K562 (cell line): ENCODE results near the gene CCNL2. TPM values are rescaled to one million over a fixed set of nuclear protein-coding genes. Genes with fewer than 3 reads are reported as not detected.
A peak's percentile ranks its signal among the peaks of the same experiment; 100 is the strongest.

Experiments
- CBFA2T3 ChIP-seq: fragments of 450-650 bp; IDR thresholded peaks from 2 replicates; pipeline ENCODE4 v1.6.1; 2017
- CHD1 ChIP-seq: fragments of 200-600 bp; sonication (generic); IDR thresholded peaks from one replicate; pipeline ENCODE4 v1.6.1; 2012; ENCODE audit warnings: mild to moderate bottlenecking, moderate library complexity, low read length, inconsistent platforms
- EP400 ChIP-seq: fragments of 450-650 bp; IDR thresholded peaks from 2 replicates; pipeline ENCODE4 v1.6.1; 2017; ENCODE audit warnings: antibody characterized with exemption, mild to moderate bottlenecking, moderate library complexity
- FOXJ3 ChIP-seq: sonication (generic); formaldehyde crosslinking; IDR thresholded peaks from 2 replicates; pipeline ENCODE4 v1.4.0; 2020; ENCODE audit warnings: mild to moderate bottlenecking, missing genetic modification reagents
- FUS ChIP-seq: fragments of 200-400 bp; formaldehyde crosslinking; optimal IDR thresholded peaks from 2 replicates; pipeline ENCODE3; 2017; ENCODE audit warnings: low read depth, low read length
- L3MBTL2 ChIP-seq: fragments of 450-650 bp; IDR thresholded peaks from 2 replicates; pipeline ENCODE4 v1.6.1; 2016; ENCODE audit warnings: mild to moderate bottlenecking, moderate library complexity
- MYNN ChIP-seq, 2 experiments: sonication (generic); formaldehyde crosslinking in 1 of 2; IDR thresholded peaks; 2 replicates each; pipeline versions ENCODE4 v1.5.0 to v1.6.1; 2016 to 2020; ENCODE audit warnings: antibody characterized with exemption in 1 of 2, missing genetic modification reagents in 1 of 2
- RBM34 ChIP-seq: fragments of 200-400 bp; formaldehyde crosslinking; IDR thresholded peaks from 2 replicates; pipeline ENCODE4 v1.6.1; 2018; ENCODE audit warnings: low read length, borderline replicate concordance; ENCODE audit not compliant: insufficient read depth
- RCOR1 ChIP-seq, 2 experiments: IDR thresholded peaks; 2 replicates each; pipeline ENCODE4 v1.6.1; 2012; ENCODE audit warnings: low read depth in 2 of 2, low read length in 2 of 2, borderline replicate concordance in 1 of 2, improper control_type of control experiment in 1 of 2
- SPI1 ChIP-seq: IDR thresholded peaks from 2 replicates; pipeline ENCODE4 v1.6.1; 2011; ENCODE audit warnings: low read depth, low read length, control low read depth, borderline replicate concordance
- TCF7 ChIP-seq: sonication (generic); IDR thresholded peaks from 2 replicates; pipeline ENCODE4 v1.6.1; 2016; ENCODE audit warnings: antibody characterized with exemption, borderline replicate concordance
- polyA plus RNA-seq, 8 experiments: library from polyadenylated mRNA; depleted of rRNA in 4 of 8; stranded (reverse) in 5 of 8; unstranded in 3 of 8; fragments of >200 nt; fragmentation: Nextera tagmentation in 2 of 8; fragmentation: Illumina TruSeq in 1 of 8; extraction: Ambion mirVana in 2 of 8; extraction: Trizol in 1 of 8; gene quantifications; 2 replicates each; pipeline versions ENCODE4 v1.2.1 to v1.2.3, GENCODE V29; 2011 to 2014; ENCODE audit warnings: inconsistent platforms in 1 of 8, missing spikeins in 1 of 8
- total RNA-seq, 7 experiments: library from RNA; depleted of rRNA in 6 of 7; stranded (reverse); fragments of >200 nt in 6 of 7; fragmentation: Illumina TruSeq in 2 of 7; extraction: Trizol in 2 of 7; gene quantifications; 2 replicates each; pipeline versions ENCODE4 v1.2.1 to v1.2.3, GENCODE V29; 2011 to 2021; ENCODE audit warnings: low replicate concordance in 1 of 7
- TF ChIP-seq, protein P1 (sequence below): fragments of 250-450 bp; sonication (Bioruptor Pico); IDR thresholded peaks from 2 replicates; pipeline ENCODE4 v1.5.0; 2021
- TF ChIP-seq, protein P2 (sequence below): fragments of 250-450 bp; sonication (Bioruptor Pico); IDR thresholded peaks from 2 replicates; pipeline ENCODE4 v1.5.0; 2021
- TF ChIP-seq, protein P3 (sequence below): sonication (generic); formaldehyde crosslinking; IDR thresholded peaks from 2 replicates; pipeline ENCODE4 v1.8.1; 2022; ENCODE audit warnings: missing genetic modification reagents
- TF ChIP-seq, protein P4 (sequence below), 3 experiments: IDR thresholded peaks in 2 of 3; conservative IDR thresholded peaks in 1 of 3; 2 replicates each; pipeline ENCODE4 v1.5.1; 2011 to 2012; ENCODE audit warnings: low read length in 3 of 3, mild to moderate bottlenecking in 3 of 3, control low read depth in 2 of 3, improper control_type of control experiment in 1 of 3, inconsistent platforms in 1 of 3, low read depth in 1 of 3, mixed read lengths in 1 of 3, moderate library complexity in 1 of 3; ENCODE audit not compliant: insufficient read depth in 2 of 3
- TF ChIP-seq, protein P5 (sequence below): fragments of 250-450 bp; sonication (Bioruptor Pico); IDR thresholded peaks from 2 replicates; pipeline ENCODE4 v1.4.0; 2020

The CCNL2 gene
- total and polyA plus RNA-seq, 9 of the 15 experiments (the other 6 are each of a cell fraction or from before 2014, with no cell fraction given): 2.8 to 287 (median 94.5) TPM

DNA sequence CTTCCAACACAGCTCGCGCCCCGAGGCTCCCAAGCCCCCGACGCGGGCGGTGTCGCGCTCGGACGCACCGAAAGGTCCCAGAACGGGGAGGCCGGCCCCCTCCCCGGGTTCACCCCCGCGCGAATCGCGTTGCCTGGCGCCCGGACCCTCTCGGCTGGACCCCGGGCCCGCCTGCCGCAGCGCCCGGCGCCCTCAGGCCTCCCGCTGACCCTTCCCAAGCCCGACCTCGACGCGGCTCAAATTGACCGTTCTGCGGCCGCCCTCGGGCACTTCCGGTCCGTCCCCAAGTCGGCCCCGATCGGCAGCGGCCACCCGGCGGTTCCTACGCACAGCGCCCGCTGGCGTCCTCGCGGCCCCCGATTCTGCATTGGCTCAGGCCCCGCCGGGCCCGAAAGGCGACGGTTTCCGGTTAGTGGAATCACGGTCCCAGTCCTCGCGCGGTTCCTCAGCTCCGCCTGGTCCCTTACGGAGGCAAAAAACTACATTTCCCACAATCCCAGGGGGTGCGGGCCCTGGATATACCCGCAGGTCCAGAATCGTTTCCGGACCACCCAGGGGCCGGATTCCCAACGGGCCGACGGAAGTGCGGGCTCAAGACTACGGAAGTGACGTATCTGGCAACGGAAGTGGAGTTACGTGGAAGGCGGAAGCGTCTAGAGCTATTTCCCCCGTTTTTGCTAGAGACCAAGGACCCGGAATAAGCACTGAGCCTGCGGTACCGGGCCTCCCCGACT, 24.0 kb downstream of the CCNL2 start, which contains the start of gene AURKAIP1 (continued):
- TF ChIP-seq L3MBTL2: peak; percentile 86
- TF ChIP-seq, protein P1, sequence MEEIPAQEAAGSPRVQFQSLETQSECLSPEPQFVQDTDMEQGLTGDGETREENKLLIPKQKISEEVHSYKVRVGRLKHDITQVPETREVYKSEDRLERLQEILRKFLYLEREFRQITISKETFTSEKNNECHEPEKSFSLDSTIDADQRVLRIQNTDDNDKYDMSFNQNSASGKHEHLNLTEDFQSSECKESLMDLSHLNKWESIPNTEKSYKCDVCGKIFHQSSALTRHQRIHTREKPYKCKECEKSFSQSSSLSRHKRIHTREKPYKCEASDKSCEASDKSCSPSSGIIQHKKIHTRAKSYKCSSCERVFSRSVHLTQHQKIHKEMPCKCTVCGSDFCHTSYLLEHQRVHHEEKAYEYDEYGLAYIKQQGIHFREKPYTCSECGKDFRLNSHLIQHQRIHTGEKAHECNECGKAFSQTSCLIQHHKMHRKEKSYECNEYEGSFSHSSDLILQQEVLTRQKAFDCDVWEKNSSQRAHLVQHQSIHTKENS (CRISPR knock-in tag): no peak
- TF ChIP-seq, protein P2, sequence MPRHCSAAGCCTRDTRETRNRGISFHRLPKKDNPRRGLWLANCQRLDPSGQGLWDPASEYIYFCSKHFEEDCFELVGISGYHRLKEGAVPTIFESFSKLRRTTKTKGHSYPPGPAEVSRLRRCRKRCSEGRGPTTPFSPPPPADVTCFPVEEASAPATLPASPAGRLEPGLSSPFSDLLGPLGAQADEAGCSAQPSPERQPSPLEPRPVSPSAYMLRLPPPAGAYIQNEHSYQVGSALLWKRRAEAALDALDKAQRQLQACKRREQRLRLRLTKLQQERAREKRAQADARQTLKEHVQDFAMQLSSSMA (CRISPR knock-in tag): peak; percentile 93
- peak; percentile 37; the same call in 1 of the 2 replicates for TF ChIP-seq CBFA2T3
- TF ChIP-seq CHD1: peak; percentile 84
- TF ChIP-seq, protein P3, sequence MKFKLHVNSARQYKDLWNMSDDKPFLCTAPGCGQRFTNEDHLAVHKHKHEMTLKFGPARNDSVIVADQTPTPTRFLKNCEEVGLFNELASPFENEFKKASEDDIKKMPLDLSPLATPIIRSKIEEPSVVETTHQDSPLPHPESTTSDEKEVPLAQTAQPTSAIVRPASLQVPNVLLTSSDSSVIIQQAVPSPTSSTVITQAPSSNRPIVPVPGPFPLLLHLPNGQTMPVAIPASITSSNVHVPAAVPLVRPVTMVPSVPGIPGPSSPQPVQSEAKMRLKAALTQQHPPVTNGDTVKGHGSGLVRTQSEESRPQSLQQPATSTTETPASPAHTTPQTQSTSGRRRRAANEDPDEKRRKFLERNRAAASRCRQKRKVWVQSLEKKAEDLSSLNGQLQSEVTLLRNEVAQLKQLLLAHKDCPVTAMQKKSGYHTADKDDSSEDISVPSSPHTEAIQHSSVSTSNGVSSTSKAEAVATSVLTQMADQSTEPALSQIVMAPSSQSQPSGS (CRISPR knock-in tag): no peak
- no peak; the same call in 1 of the 2 replicates for TF ChIP-seq RBM34
- no peak for TF ChIP-seq FOXJ3 (CRISPR knock-in tag)
- TF ChIP-seq FUS: peak; percentile 96
- peak; percentile 94 for TF ChIP-seq EP400
- peak in 1 of 2 experiments; percentile 77; a peak in 3 of 4 replicates for TF ChIP-seq RCOR1 (IDR thresholded peaks at IDR 0.05; ENCODE audit: borderline replicate concordance in 1 of 2, low read depth in 2 of 2, low read length in 2 of 2)
- peak; percentile 87 for TF ChIP-seq SPI1
- TF ChIP-seq MYNN (IDR thresholded peaks at IDR 0.05): peak; percentile 71; the same call in 1 of the 2 replicates
- TF ChIP-seq MYNN (CRISPR knock-in tag; IDR thresholded peaks at IDR 0.05): no peak
- TF ChIP-seq, protein P4, sequence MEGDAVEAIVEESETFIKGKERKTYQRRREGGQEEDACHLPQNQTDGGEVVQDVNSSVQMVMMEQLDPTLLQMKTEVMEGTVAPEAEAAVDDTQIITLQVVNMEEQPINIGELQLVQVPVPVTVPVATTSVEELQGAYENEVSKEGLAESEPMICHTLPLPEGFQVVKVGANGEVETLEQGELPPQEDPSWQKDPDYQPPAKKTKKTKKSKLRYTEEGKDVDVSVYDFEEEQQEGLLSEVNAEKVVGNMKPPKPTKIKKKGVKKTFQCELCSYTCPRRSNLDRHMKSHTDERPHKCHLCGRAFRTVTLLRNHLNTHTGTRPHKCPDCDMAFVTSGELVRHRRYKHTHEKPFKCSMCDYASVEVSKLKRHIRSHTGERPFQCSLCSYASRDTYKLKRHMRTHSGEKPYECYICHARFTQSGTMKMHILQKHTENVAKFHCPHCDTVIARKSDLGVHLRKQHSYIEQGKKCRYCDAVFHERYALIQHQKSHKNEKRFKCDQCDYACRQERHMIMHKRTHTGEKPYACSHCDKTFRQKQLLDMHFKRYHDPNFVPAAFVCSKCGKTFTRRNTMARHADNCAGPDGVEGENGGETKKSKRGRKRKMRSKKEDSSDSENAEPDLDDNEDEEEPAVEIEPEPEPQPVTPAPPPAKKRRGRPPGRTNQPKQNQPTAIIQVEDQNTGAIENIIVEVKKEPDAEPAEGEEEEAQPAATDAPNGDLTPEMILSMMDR (IDR thresholded peaks at IDR 0.05 in 2 of 3, conservative IDR thresholded peaks at IDR 0.05 in 1 of 3; ENCODE audit: insufficient read depth in 2 of 3, low read depth in 1 of 3, low read length in 3 of 3): peak; percentile 35 to 61 (median 53)
- peak; percentile 79; the same call in 1 of the 2 replicates for TF ChIP-seq TCF7
- TF ChIP-seq, protein P5, sequence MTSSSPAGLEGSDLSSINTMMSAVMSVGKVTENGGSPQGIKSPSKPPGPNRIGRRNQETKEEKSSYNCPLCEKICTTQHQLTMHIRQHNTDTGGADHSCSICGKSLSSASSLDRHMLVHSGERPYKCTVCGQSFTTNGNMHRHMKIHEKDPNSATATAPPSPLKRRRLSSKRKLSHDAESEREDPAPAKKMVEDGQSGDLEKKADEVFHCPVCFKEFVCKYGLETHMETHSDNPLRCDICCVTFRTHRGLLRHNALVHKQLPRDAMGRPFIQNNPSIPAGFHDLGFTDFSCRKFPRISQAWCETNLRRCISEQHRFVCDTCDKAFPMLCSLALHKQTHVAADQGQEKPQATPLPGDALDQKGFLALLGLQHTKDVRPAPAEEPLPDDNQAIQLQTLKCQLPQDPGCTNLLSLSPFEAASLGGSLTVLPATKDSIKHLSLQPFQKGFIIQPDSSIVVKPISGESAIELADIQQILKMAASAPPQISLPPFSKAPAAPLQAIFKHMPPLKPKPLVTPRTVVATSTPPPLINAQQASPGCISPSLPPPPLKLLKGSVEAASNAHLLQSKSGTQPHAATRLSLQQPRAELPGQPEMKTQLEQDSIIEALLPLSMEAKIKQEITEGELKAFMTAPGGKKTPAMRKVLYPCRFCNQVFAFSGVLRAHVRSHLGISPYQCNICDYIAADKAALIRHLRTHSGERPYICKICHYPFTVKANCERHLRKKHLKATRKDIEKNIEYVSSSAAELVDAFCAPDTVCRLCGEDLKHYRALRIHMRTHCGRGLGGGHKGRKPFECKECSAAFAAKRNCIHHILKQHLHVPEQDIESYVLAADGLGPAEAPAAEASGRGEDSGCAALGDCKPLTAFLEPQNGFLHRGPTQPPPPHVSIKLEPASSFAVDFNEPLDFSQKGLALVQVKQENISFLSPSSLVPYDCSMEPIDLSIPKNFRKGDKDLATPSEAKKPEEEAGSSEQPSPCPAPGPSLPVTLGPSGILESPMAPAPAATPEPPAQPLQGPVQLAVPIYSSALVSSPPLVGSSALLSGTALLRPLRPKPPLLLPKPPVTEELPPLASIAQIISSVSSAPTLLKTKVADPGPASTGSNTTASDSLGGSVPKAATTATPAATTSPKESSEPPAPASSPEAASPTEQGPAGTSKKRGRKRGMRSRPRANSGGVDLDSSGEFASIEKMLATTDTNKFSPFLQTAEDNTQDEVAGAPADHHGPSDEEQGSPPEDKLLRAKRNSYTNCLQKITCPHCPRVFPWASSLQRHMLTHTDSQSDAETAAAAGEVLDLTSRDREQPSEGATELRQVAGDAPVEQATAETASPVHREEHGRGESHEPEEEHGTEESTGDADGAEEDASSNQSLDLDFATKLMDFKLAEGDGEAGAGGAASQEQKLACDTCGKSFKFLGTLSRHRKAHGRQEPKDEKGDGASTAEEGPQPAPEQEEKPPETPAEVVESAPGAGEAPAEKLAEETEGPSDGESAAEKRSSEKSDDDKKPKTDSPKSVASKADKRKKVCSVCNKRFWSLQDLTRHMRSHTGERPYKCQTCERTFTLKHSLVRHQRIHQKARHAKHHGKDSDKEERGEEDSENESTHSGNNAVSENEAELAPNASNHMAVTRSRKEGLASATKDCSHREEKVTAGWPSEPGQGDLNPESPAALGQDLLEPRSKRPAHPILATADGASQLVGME (CRISPR knock-in tag): peak; percentile 97
